D721Med (cell line): Measurements from ENCODE around the gene RABL3.
"Not testable (repeated sequence)": the region's sequence is repeated elsewhere in the genome, so short reads cannot be mapped to it uniquely, and the experiment has no call there.

Source experiments
- DNase-seq: peaks from one replicate; pipeline ENCODE4 v3.0.0; 2011; ENCODE audit warnings: low spot score; ENCODE audit not compliant: insufficient read length
- FAIRE-seq: peaks from 2 replicates; lab custom pipeline; 2011; peaks lifted over from hg19 to GRCh38; lab: Jason Lieb, UNC
- TF ChIP-seq, protein P1 (sequence below): IDR thresholded peaks from 2 replicates; pipeline ENCODE4 v1.5.1; 2012; ENCODE audit warnings: mild to moderate bottlenecking, control low read depth; ENCODE audit not compliant: insufficient read depth; ENCODE audit errors: missing control alignments

Gene RABL3

DNA sequence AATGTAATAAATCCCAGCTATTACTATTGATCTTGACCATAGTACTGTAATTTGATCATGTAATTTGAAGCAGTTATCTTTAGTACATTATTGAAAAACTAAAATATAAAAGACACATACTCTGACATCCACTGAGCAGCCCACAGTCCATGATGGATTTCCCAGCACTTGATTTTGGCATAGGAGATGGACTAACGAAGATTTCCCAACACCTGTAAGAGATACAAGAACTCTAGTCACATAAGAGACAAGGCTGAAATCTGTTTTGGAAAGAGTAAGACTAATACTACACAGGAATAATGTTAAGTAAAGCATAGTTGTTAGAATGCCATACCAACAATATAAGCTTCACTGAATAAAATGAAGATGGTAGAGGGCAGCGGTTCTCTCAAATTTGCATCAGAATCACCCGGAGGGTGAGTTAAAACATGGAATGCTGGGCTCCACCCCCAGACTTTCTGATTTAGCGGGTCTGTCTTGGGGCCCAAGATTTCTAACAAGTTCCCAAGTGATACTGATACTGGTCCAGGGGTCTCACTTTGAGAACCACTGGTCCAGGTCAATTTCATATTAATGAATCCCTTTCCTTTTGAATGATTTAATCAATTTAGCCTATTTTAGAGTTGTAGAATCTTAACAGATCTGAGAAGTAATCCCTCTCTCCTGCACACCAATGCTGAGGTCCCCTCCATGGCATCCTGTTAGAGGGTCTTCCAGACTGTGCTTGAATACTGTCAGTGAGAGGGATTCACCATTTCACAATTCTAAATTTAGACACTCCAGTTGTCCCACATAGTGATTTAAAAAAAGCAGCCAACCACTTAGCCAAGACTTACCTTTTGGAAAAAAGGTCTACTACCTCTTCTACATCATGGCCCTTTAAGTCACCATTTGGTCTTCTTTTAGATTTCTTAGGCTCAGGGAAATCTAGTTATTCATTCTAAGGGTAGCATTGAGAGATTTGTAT lies 11.5 kb downstream of the RABL3 start:
- TF ChIP-seq, protein P1, sequence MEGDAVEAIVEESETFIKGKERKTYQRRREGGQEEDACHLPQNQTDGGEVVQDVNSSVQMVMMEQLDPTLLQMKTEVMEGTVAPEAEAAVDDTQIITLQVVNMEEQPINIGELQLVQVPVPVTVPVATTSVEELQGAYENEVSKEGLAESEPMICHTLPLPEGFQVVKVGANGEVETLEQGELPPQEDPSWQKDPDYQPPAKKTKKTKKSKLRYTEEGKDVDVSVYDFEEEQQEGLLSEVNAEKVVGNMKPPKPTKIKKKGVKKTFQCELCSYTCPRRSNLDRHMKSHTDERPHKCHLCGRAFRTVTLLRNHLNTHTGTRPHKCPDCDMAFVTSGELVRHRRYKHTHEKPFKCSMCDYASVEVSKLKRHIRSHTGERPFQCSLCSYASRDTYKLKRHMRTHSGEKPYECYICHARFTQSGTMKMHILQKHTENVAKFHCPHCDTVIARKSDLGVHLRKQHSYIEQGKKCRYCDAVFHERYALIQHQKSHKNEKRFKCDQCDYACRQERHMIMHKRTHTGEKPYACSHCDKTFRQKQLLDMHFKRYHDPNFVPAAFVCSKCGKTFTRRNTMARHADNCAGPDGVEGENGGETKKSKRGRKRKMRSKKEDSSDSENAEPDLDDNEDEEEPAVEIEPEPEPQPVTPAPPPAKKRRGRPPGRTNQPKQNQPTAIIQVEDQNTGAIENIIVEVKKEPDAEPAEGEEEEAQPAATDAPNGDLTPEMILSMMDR = no peak
- FAIRE-seq = peak; percentile 16
- no peak for DNase-seq

- FAIRE-seq (no peak), DNase-seq (no peak)
- TF ChIP-seq, protein P1 = no peak
Measured at GRCh38 chr3:120726791-120727190, 15.5 kb downstream of the RABL3 start.

- not testable (repeated sequence) for FAIRE-seq, DNase-seq
Measured at GRCh38 chr3:120719167-120719834, 23.0 kb downstream of the RABL3 start.

GRCh38 chr3:120713262-120713661 lies 29.1 kb downstream of the RABL3 start:
- no peak for DNase-seq
- TF ChIP-seq, protein P1 = no peak
- FAIRE-seq = peak; percentile 68

- TF ChIP-seq, protein P1 = no peak
- FAIRE-seq = peak; percentile 99
- DNase-seq = no peak
Measured at GRCh38 chr3:120710369-120710768, 31.9 kb downstream of the RABL3 start.

- DNase-seq = no peak
Measured at GRCh38 chr3:120708408-120708807, 33.9 kb downstream of the RABL3 start.

DNA sequence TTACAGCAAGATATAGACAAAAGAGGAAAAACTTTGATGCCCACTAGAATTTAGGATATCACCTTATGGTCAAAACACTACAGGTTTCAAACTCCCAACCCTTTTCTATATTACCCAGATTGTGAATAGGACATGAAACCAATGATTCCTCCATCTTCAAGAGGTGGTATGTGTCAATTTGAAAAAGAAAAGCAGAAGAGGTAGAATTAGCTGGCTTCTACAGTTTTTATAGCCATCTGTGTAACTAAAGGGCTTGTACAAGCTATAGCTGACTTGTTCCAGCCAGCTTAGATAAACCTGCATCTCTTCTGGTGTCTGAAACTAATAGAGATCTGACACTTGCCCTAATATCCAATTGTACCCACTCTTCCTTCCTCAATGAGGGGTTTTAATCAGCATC lies 35.4 kb downstream of the RABL3 start:
- FAIRE-seq (peak; percentile 21), DNase-seq (no peak)
- TF ChIP-seq, protein P1 = no peak

More at GRCh38 chr3:120708408-120708807, 33.9 kb downstream of the RABL3 start:
- TF ChIP-seq, protein P1 = no peak
- peak; percentile 56 for FAIRE-seq
